SH-SY5Y (cell line): ENCODE results near the gene UFC1.

Experiments
- GATA2 ChIP-seq: IDR thresholded peaks from 2 replicates; pipeline ENCODE4 v1.6.1; 2011; ENCODE audit warnings: mild to moderate bottlenecking, low read depth, low read length
- GATA3 ChIP-seq: IDR thresholded peaks from 2 replicates; pipeline ENCODE4 v1.6.1; 2011; ENCODE audit warnings: low read depth, mild to moderate bottlenecking, low read length, moderate library complexity

DNA sequence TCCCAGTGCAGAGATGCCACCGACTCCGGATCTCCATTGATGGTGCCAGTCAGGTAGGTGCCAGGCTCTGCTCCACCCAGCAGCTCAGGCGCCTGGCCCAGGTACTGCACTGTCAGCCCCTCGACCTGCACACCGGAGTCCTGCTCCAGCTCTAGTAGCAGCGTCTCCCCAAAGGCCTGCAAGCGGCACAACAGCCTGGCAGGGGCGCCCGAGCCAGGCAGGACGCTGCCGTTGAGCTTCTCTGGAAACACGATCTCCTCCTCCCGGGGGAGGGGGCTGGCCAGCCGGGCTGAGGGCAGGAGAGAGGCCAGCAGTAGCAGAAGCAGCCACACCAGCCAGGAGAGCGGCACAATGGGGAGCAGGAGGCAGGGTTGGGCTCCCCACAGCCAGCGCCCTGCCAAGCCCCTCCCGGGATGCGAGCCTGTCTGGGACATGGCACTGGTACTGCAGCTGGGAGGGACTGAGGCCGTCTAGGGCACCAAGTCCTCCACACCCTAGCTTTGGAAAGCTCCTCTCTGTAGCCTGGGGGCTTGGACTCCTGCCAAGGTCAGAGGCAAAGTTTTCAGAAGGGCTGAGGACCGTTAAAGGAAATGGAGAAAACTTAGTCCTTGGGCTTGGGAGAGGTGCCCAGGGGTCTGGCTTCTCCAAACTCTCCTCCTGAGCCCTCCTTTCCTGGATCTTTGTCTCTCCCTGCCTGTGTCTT, 44.6 kb downstream of the UFC1 start:
- TF ChIP-seq GATA3 (no peak), GATA2 (no peak)
